GM12801 (cell line): ENCODE measurements around the gene AATF.

ENCODE experiments used
- CTCF ChIP-seq: IDR thresholded peaks from one replicate; pipeline ENCODE4 v1.5.1; 2011; ENCODE audit warnings: control low read depth; ENCODE audit not compliant: insufficient read length; ENCODE audit errors: extremely low read depth

Gene AATF

GRCh38 chr17:37092701-37093100 is 143.9 kb downstream of the AATF start:
- no peak for TF ChIP-seq CTCF

GRCh38 chr17:37094391-37094790 is 145.6 kb downstream of the AATF start:
- TF ChIP-seq CTCF: no peak

GRCh38 chr17:37096071-37096470 is 147.3 kb downstream of the AATF start:
- no peak for TF ChIP-seq CTCF

GRCh38 chr17:37097154-37097553 is 148.4 kb downstream of the AATF start:
- no peak for TF ChIP-seq CTCF

- no peak for TF ChIP-seq CTCF
These were observed 149.4 kb downstream of the AATF start for GRCh38 chr17:37098152-37098551.

- TF ChIP-seq CTCF: no peak
These were observed 150.3 kb downstream of the AATF start for GRCh38 chr17:37098910-37099664.

- TF ChIP-seq CTCF: no peak
These were observed 151.5 kb downstream of the AATF start for GRCh38 chr17:37100231-37100630.
